Measurements from ENCODE around the gene BPIFB3.

- TF ChIP-seq, protein P1, sequence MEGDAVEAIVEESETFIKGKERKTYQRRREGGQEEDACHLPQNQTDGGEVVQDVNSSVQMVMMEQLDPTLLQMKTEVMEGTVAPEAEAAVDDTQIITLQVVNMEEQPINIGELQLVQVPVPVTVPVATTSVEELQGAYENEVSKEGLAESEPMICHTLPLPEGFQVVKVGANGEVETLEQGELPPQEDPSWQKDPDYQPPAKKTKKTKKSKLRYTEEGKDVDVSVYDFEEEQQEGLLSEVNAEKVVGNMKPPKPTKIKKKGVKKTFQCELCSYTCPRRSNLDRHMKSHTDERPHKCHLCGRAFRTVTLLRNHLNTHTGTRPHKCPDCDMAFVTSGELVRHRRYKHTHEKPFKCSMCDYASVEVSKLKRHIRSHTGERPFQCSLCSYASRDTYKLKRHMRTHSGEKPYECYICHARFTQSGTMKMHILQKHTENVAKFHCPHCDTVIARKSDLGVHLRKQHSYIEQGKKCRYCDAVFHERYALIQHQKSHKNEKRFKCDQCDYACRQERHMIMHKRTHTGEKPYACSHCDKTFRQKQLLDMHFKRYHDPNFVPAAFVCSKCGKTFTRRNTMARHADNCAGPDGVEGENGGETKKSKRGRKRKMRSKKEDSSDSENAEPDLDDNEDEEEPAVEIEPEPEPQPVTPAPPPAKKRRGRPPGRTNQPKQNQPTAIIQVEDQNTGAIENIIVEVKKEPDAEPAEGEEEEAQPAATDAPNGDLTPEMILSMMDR (IDR thresholded peaks at IDR 0.05) = no peak
- TF ChIP-seq POLR2A (IDR thresholded peaks at IDR 0.05) = no peak
- no peak for TF ChIP-seq EP300 (IDR thresholded peaks at IDR 0.05)
These were observed 25.6 kb downstream of the BPIFB3 start, which contains the start of gene BPIFB4 for GRCh38 chr20:33079259-33079658.
